Measurements from ENCODE around the gene BSDC1. TPM values are rescaled to one million over a fixed set of nuclear protein-coding genes. Genes with fewer than 3 reads are reported as not detected.

BSDC1 gene
- polyA plus RNA-seq, 6 donors from 2014 or later: 22.8 to 66.7 (median 44.0) TPM

DNA sequence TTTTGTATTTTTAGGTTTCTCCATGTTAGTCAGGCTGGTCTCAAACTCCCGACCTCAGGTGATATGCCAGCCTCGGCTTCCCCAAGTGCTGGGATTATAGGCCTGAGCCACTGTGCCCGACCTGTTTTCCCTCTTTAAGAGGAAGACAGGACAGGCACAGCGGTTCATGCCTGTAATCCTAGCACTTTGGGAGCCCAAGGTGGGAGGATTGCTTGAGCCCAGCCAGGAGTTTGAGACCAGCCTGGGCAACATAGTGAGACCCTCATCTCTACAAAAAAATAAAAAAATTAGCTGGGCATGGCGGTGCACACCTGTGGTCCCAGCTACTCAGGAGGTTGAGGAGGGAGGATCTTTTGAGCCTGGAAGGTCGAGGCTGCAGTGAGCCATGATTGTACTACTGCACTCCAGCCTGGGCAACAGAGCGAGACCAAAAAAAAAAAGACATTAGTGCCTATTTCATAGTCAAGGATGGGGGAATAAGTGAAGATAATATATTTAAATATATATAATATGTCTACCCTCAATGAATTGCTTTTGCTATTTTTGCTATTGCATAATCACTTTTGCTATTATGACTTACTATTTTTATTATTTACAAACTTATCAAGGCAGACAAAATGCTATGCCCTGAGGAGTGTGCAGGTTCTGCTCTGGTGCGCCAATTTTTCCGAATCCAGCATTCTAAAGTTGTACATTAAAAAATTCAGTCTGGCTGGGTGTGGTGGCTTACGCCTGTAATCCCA is 75.9 kb downstream of the BSDC1 start:
- Mint-ChIP-seq H3K4me1 (peaks cover 44 to 78% (median 67%) of the 10 kb centered on the region in 3 donors), H3K9me3 (no peaks in the 10 kb centered on the region), H3K27me3 (no peaks in the 10 kb centered on the region), H3K27ac (peak overlapping the region in 5 of 6 donors; percentile 39 to 89 (median 66)), H3K36me3 (peaks cover 6 to 8% of the 10 kb centered on the region in 2 donors), H3K4me3 (peak overlapping the region in 5 of 8 donors; percentile 20 to 77 (median 35))
- DNase-seq (no peak), ATAC-seq (ENCODE audit: low read depth in 2 of 2) (no peak)

DNA sequence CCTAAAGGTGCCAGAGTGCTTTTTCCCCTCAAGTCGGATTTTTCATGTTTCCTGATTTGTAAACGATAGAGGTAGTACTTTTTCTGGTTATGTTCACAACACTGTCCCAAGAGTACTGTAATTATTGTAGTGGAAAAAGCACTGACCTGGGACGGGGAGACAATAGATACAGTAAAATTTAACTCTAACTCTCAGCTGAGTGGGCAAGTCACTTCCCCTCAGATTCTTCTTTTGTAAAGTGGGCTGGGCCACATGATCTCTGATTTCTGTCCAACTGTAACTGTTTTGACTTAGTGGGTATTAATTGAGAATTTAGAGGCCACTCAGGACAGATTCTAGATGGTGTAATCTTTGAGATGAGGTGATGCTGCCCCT is 77.4 kb downstream of the BSDC1 start:
- no peaks in the 10 kb centered on the region for H3K27me3 Mint-ChIP-seq
- peak; percentile 51 for DNase-seq
- peaks cover 6 to 8% of the 10 kb centered on the region in 2 donors for H3K36me3 Mint-ChIP-seq
- peaks cover 35 to 75% (median 63%) of the 10 kb centered on the region in 3 donors for H3K4me1 Mint-ChIP-seq
- peak overlapping the region; percentile 28 to 85 (median 74) for H3K4me3 Mint-ChIP-seq
- ATAC-seq (ENCODE audit: low read depth in 2 of 2): peak; percentile 80 to 87
- H3K27ac Mint-ChIP-seq: peak overlapping the region; percentile 84 to 98 (median 92)
- no peaks in the 10 kb centered on the region for H3K9me3 Mint-ChIP-seq

Other genes with a start within 250 kb of the BSDC1 start
- 10 to 100 TPM; 12.0 to 29.8 (median 20.6) TPM for gene TXLNA, start 214.8 kb downstream of the BSDC1 start, polyA plus RNA-seq (ENCODE audit: low read depth in 6 of 6)
- gene CCDC28B, start 193.8 kb downstream of the BSDC1 start, polyA plus RNA-seq (ENCODE audit: low read depth in 6 of 6): 10 to 100 TPM in 5 of 6 donors, 1 to 10 TPM in 1; 9.1 to 14.5 (median 12.3) TPM
- 1 to 10 TPM in 3 of 6 donors, under 1 TPM in 2, not detected in 1; 0.75 to 2.3 (median 1.4) TPM for gene IQCC, start 188.8 kb downstream of the BSDC1 start, polyA plus RNA-seq (ENCODE audit: low read depth in 6 of 6)
- under 1 TPM in 2 of 6 donors, not detected in 4; 0.13 to 0.36 TPM for gene DCDC2B, start 185.4 kb downstream of the BSDC1 start, polyA plus RNA-seq (ENCODE audit: low read depth in 6 of 6)
- 10 to 100 TPM in 4 of 6 donors, 1 to 10 TPM in 1, not detected in 1; 6.8 to 12.0 (median 10.9) TPM for gene TMEM234, start 172.1 kb downstream of the BSDC1 start, polyA plus RNA-seq (ENCODE audit: low read depth in 6 of 6)
- 100 to 1,000 TPM; 152 to 251 (median 180) TPM for gene EIF3I, start 172.0 kb downstream of the BSDC1 start, polyA plus RNA-seq (ENCODE audit: low read depth in 6 of 6)
- gene FAM167B, start 147.2 kb downstream of the BSDC1 start, polyA plus RNA-seq (ENCODE audit: low read depth in 6 of 6): under 1 TPM in 1 of 6 donors, not detected in 5; 0.42 TPM
- gene LCK, start 143.2 kb downstream of the BSDC1 start, polyA plus RNA-seq (ENCODE audit: low read depth in 6 of 6): 100 to 1,000 TPM in 1 of 6 donors, 10 to 100 TPM in 5; 57.7 to 124 (median 61.1) TPM
- 100 to 1,000 TPM; 179 to 253 (median 204) TPM for gene HDAC1, start 102.4 kb downstream of the BSDC1 start, polyA plus RNA-seq (ENCODE audit: low read depth in 6 of 6)
- gene MARCKSL1, start 58.2 kb downstream of the BSDC1 start, polyA plus RNA-seq (ENCODE audit: low read depth in 6 of 6): 100 to 1,000 TPM; 171 to 297 (median 207) TPM
- 1 to 10 TPM in 1 of 6 donors, under 1 TPM in 4, not detected in 1; 0.24 to 1.2 (median 0.53) TPM for gene FAM229A, start 32.0 kb downstream of the BSDC1 start, polyA plus RNA-seq (ENCODE audit: low read depth in 6 of 6)
- 1 to 10 TPM in 3 of 6 donors, under 1 TPM in 3; 0.30 to 4.8 (median 0.94) TPM for gene TSSK3, start 31.9 kb downstream of the BSDC1 start, polyA plus RNA-seq (ENCODE audit: low read depth in 6 of 6)
- gene ZBTB8B, start 70.6 kb upstream of the BSDC1 start, polyA plus RNA-seq (ENCODE audit: low read depth in 6 of 6): not detected
- not detected for gene ZBTB8A, start 145.0 kb upstream of the BSDC1 start, polyA plus RNA-seq (ENCODE audit: low read depth in 6 of 6)

Measured in naive B cell (primary cell).